DMS114 treated with DMSO at 0.1 percent for 48 hours (cell line): ENCODE data around the gene KLF15.

Experiments used
- DNase-seq: peaks from one replicate; lab custom pipeline; 2025; ENCODE audit not compliant: unreplicated experiment; lab: John Stamatoyannopoulos, UW

Gene KLF15

GRCh38 chr3:126364130-126364695 lies 7.0 kb upstream of the KLF15 start:
- DNase-seq = no peak

DNA sequence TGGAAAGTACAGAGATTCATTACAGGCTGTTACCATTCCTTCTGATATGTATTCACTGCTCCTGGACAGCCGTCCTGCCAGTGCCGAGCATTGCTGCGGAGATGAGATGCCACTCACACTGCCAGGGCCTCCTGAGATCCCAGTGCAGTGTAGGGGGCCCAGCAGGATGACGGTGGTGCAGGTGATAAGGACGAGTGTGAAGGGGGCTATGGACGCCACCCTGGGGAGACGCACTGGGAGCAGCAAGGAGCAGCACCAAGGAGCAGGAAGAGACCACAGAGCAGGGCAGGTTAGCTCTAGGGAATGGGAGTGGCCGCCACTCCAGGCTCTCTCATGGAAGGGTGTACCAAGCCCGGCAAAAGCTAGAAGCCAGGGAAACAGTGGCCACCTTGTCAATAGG lies 4.0 kb upstream of the KLF15 start:
- DNase-seq = no peak

- DNase-seq = no peak
Observed at GRCh38 chr3:126360714-126361060, 3.5 kb upstream of the KLF15 start.

DNA sequence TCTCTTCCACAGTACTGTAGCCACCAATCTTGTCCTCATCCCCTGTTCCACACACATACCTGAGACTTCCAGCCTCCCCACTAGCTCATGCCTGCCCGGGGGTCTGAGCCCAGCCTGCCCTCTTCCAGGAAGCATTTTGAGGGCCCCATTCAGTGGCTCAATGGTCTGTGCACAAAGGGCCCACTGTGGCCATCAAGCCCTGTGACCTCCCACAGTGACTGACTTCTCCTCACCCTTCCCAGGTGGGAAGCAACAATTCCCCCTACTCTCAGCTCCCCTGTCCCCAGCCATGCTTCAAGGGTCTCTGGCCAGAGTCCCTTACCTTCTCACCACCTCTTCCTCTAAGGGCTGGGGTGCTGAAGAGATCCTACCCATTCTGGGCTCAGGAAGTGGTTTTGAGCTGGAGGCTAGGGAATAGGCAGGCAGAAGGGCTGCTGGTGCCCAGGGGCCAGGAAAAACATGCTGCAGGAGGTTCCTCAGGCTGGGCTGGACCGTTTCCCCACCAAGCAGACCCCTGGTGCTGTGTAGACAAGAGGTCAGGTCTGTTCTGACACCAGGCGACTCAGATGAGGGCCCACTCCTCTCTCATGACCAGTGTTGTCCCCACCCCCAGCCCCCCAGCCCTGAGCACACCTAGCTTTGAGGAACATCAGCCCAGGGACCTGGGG lies 3.0 kb upstream of the KLF15 start:
- no peak for DNase-seq

DNA sequence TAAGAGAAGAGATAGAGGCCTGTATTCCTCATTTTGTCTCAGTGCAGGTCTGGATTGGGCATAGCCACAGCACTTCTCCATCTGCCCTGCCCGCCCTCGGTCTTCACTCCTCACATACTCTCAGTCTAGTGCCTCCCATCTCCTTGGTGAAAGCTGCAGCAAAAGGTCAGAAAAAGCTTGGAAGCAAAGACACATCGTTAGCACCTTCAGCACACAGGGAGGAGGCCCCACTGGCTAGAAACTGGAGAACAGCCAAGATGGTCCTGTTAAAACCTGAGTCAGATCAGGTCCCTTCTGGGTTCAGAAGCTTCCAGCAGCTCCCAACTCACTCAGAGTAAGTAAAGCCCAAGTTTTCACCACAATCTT lies 1.6 kb upstream of the KLF15 start:
- DNase-seq = no peak

GRCh38 chr3:126358038-126358815 lies 1.0 kb upstream of the KLF15 start:
- DNase-seq = no peak

DNA sequence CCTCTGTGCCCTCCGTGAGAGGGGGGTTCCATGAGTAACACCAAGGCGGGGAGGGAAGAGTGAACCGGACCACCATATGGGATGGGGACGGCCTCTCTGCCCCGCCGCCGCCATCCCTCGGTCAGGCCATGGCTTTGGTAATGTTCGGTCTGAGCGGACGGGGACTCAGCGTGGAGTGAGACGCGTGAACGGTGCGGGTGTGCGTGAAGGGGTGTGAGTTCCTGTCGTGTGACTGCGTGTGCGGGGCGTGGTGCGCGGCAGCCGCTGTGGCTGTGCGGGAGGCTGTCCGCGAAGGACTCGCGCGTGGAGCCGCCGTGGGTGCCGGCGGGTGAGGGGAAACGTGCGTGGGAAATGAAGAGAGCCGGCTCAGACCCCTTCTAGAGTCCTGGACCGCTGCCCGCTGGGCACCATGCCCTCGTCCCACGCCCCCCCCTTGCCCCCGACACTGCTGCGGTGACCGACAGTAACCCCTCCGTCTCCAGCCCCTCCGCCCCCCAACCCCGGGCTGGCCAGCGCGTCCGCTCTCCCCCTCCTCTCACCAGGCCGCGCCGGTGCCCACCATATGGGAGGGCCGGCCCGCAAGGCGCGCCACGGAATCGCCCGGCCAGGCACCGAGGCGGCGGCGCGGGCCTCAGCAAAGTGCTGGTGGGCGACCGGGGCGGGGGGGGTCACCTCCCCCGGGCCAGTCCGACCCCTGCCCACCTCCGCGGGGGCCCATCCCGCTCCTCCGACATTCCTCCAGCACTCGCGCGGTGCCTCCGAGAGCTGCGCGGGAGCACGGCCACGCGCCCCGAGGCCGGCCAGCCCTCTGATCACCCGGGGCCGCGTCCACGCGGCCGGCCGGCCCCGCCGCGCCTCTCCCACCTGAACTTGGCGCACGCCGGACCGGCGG lies 589 bp downstream of the KLF15 start:
- DNase-seq = no peak

DNA sequence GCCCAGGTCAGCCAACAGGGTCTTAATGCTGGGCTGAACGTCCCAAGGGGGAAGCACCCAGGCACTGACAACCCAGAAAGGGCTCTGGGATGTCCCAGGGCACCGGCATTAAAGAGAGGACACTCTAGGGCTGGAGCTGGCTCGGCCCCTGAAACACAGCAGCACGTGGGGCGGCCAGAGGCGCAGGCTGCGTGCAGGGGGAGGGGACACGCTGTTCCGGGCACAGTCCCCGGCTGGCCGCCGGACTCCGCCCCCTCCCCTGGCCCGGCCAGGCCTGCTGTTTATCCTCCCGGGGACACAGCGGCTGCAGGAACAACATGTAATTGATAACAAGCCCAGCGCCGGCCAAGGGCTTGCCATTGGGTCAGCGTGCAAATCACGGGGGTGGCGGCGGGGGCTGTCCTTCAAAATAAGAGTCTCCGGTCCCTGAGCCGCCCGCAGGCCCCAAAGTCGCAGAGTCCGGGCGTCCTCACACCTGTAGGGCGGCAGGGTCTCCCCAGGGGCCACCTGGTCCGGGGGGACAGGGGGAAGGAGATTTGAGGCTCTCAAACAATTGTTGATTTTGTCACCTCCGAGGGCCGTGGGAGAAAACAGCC lies 1.3 kb downstream of the KLF15 start:
- no peak for DNase-seq

DNA sequence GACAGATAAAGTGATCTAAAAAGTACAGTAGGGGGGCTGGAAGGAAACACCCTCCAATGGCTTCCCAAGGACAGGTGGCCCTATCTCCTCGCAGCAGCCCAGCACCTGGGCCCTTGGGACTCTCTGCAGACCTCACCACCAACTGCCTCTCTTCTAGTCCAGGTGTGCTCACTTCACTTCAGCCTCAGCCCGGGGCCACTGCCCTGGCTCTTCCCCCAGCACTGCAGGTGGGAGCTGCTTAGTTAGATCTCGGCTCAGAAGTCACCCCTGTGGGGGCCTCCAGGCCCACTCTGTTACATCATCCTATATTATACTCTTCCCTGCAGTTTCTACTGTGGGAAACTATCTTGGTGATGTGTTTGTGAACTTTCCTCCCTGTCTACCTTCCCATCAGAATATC lies 2.0 kb downstream of the KLF15 start:
- DNase-seq = no peak

GRCh38 chr3:126354776-126355175 lies 2.4 kb downstream of the KLF15 start:
- no peak for DNase-seq

DNA sequence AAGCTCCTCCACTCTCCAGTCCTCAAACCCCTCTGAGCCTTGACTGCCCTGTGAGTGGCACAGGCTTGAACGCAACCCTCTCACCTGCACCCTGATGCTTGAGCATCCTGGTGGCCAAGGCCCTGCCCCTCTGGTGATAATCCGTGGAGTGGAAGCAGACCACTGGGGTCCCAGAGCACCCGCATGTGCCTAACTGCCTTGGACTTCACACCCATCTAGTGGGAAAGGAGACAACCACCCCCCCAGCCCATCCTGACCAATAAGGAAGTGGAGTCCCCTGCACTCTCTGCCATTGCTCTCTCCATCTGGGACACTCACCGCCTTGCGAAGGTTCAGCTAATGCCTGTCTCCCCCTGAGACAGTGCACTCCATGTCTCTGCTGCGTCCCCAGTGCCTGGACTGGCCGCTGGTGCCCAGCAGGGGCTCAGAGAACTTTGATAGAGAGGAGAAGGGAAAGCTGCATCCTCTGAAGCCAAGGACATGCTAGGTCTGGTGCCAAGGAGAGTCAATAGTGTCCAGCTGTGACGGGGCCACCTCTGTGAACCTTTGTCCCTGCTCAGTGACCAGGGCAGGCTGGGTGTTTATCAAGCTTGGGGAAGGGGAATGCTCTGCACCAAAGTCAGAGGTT lies 3.4 kb downstream of the KLF15 start:
- no peak for DNase-seq

- no peak for DNase-seq
Observed at GRCh38 chr3:126352476-126353454, 4.4 kb downstream of the KLF15 start.

- no peak for DNase-seq
Observed at GRCh38 chr3:126351771-126352475, 5.3 kb downstream of the KLF15 start.

DNA sequence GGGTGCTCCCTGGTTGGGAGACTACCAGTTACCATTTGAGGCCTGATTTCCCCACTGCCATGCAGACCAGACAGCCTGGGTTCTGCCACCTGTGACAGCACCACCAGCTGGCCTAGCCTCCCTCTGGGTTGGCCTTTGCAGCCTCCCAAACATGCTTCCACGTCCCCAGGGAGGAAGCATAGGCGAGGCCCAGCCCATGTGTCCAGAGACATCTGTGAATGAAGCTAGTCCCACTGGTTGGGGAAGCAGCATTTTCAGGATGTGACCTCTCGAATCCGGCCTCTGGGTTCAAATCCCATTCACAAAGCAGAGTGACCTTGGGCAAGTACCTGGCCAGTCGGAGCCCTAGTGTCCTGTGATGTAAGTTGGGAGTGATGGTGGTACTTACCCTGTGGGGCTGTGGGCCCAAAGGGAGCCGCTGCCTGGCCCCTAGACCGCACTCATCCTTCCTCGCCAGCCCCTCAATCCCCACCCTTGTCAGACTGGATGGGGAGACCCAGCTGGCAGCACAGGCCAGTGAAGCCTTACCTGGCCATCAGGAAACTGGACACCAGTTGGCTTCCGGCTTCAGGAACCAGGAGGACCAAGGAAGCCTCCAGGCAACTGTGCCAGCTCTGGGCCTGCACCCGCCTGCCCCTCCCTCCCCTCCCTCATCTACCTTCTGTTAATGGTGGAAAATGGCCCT lies 6.0 kb downstream of the KLF15 start:
- no peak for DNase-seq

GRCh38 chr3:126350502-126351085 lies 6.6 kb downstream of the KLF15 start:
- DNase-seq = no peak

DNA sequence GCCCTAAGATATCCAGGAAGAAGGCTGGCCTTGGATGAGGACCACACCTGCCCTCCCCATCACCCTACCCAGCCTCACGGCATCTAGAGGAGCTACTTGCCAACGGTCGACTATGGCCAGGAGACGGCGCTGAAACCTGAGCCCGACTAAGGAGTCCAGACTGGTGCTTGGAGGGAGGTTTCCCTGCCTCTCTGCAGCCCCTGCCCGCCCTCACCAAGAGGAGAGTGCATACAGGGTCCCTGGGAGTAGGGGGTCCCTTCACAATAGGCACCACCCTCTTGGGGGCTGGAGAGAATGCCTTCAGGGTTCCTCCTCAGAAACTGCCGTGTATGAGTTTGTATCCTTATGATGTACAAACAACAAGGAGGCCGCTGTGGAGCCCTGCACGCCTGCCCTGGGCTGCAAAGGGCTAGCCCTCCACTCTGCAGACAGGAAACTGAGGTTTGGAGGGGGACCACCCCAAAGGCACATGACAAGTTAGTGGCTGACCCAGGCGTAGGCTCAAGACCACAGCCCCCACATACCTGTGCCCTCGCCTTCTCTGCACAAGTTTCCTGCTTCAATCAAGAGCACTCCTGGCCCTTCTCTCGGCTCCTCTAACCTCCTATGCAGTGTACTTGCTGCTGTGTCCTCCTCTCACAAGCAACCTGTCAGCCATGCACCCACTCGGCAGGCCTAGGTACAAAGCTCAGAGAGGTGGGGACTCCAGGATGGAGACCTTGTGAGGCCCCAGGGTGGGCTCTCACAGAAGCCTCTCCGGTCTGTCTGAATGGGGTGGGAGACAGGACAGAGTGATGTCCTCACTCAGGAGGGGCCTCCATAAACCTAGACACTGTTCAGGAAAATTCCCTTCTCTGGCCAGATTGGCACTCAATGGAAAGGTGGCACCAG lies 7.4 kb downstream of the KLF15 start:
- DNase-seq = no peak

DNA sequence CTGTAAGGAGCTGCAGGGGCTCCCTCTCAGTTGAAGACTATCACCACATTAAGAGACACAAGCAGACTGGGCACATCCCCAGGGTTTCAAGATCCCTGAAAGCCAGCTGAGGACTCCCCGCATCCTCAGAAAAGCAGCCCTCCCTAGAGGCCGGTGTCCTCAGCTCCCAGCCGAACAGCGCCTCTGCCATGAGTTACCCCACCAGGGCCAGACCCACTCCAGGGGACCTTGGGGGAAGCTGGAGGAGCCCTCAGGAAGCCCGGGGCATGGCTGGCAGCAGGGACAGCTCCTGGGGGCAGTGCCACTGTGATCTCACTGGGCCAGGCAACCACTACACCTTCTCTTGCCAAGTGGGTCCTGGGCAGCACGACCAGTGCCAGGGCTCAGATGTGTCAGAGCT lies 8.1 kb downstream of the KLF15 start:
- no peak for DNase-seq
